GM23248 (cell line): ENCODE results near the gene MICAL1.

ENCODE experiments used
- EZH2 ChIP-seq: fragments of 200-600 bp; sonication (generic); IDR thresholded peaks from 2 replicates; pipeline ENCODE4 v1.6.1; 2018; ENCODE audit warnings: antibody characterized with exemption, mild to moderate bottlenecking; ENCODE audit not compliant: insufficient read depth, poor library complexity, severe bottlenecking
- EZH2phosphoT487 ChIP-seq: fragments of 200-600 bp; sonication (generic); IDR thresholded peaks from 2 replicates; pipeline ENCODE4 v1.6.1; 2018; ENCODE audit warnings: antibody characterized with exemption, moderate library complexity, mild to moderate bottlenecking, low read depth; ENCODE audit not compliant: insufficient read depth

DNA sequence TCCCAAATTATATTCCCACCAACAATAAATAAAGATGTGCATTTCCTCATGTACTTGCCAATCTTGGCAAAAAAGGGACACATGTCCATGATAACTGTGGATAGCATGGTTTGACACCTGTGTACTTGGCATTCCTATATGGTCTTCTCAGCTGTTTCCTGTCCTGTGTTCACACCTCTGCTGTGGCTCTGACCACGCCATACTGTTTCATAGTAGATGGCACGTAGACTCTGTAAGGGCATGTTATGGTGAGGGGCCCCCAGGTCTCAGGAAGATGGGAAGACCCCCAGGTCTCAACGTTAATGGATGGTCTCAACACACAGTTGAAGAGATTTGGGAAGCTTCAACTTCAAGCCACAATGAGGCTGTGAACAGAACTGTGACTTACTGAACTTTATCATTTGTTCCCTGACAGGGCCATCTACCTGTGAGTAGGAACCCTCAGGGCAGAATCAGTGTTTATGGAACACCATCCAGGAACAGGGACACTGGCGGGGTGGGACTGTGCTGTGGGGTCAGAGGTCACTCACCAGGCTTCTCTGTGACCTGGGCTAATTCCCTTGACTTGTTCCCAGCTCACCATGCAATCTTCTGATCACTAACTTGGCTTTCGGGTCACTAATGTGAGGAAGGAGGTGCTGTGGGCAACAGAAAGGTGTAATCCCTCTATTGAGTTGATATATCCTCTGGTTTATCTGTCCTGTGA, 15.7 kb upstream of the MICAL1 start:
- TF ChIP-seq EZH2 (no peak), EZH2phosphoT487 (no peak)
